Karpas-422 (cell line): Measurements from ENCODE around the gene CGNL1. TPM values are rescaled to one million over a fixed set of nuclear protein-coding genes. Genes with fewer than 3 reads are reported as not detected.

Experiments used
- DNase-seq: peaks from one replicate; pipeline ENCODE4 v3.0.0-alpha.2; 2015
- H2AFZ ChIP-seq: fragments of 200-600 bp; sonication (generic); 2 replicates; pipeline ENCODE4 v1.6.1; 2014; ENCODE audit warnings: antibody characterized with exemption, low read length, mixed read lengths
- H3K27ac ChIP-seq: fragments of 200-600 bp; sonication (generic); 2 replicates; pipeline ENCODE4 v1.5.1; 2014; ENCODE audit warnings: mild to moderate bottlenecking, low read length, moderate library complexity
- H3K27me3 ChIP-seq: fragments of 200-600 bp; sonication (generic); 2 replicates; pipeline ENCODE4 v1.6.1; 2014; ENCODE audit warnings: low read length, mixed read lengths
- H3K36me3 ChIP-seq: fragments of 200-600 bp; sonication (generic); 2 replicates; pipeline ENCODE4 v1.6.1; 2014; ENCODE audit warnings: low read length, mixed read lengths; ENCODE audit not compliant: insufficient read depth
- H3K4me1 ChIP-seq: fragments of 200-600 bp; sonication (generic); 2 replicates; pipeline ENCODE4 v1.6.1; 2014; ENCODE audit warnings: mild to moderate bottlenecking, low read length, mixed read lengths
- H3K4me2 ChIP-seq: fragments of 200-600 bp; sonication (generic); 2 replicates; pipeline ENCODE4 v1.6.1; 2014; ENCODE audit warnings: low read length, low read depth, mild to moderate bottlenecking; ENCODE audit not compliant: poor library complexity, severe bottlenecking
- H3K4me3 ChIP-seq: fragments of 200-600 bp; sonication (generic); 2 replicates; pipeline ENCODE4 v1.5.1; 2014; ENCODE audit warnings: mild to moderate bottlenecking, antibody characterized with exemption, low read length, mixed read lengths
- H3K79me2 ChIP-seq: fragments of 200-600 bp; sonication (generic); 2 replicates; pipeline ENCODE4 v1.6.1; 2014; ENCODE audit warnings: mild to moderate bottlenecking, low read length, mixed read lengths
- H3K9ac ChIP-seq: fragments of 200-600 bp; sonication (generic); 2 replicates; pipeline ENCODE4 v1.6.0; 2014; ENCODE audit warnings: low read length
- H3K9me2 ChIP-seq: fragments of 200-600 bp; sonication (generic), shearing (Covaris generic); replicated peaks from 2 replicates; pipeline ENCODE4 v1.6.0; 2014; ENCODE audit warnings: mild to moderate bottlenecking, low read length, moderate library complexity; ENCODE audit not compliant: insufficient read depth
- H3K9me3 ChIP-seq: fragments of 300-700, 200-600 bp; sonication (generic); 2 replicates; pipeline ENCODE4 v1.6.1; 2014; ENCODE audit warnings: low read length, mixed read lengths
- H4K20me1 ChIP-seq: fragments of 200-600 bp; sonication (generic); 2 replicates; pipeline ENCODE4 v1.6.1; 2014; ENCODE audit warnings: mild to moderate bottlenecking, antibody characterized with exemption, low read length, low read depth; ENCODE audit not compliant: insufficient read depth
- total RNA-seq: library from RNA; depleted of rRNA; stranded (reverse); fragments of >200 nt; shearing (Covaris generic); gene quantifications from 2 replicates; pipeline ENCODE4 v1.2.3, GENCODE V29; 2014; ENCODE audit warnings: low replicate concordance

The CGNL1 gene
- total RNA-seq, 1 experiment from 2014 or later: not detected

DNA sequence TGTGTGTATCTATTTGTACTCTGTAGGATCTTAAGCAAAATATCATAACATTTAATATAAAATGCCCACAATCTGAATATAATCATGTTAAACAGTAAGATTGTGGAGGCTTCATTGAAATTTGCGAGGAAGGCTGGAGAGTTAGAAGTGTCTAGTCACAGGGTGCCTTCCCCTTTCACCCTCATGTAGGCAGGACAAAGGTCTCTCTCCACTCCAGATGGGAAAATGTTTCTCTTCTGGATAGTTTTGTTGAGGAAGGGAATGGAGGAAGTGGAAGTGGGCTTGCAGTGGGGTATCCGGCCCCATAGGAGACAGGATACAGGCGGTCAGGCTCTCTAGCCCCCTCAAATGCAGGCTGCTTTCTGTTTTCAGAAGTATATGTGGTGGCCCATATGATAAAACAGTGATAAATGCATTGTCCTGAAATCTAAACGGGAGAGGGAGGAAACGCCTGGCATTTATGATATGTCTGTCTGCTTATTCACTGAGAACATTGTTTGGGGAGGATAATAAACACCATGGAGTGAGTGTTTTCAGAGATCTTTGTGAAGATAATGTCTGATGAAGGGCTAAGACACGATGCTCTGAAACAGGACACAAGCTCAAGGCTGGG is 202.1 kb downstream of the CGNL1 start:
- Histone ChIP-seq H3K9ac (no peak overlapping the region), H4K20me1 (no peaks in the 10 kb centered on the region), H3K9me3 (no peaks in the 10 kb centered on the region), H3K27ac (no peak overlapping the region), H3K9me2 (no peaks in the 10 kb centered on the region), H3K79me2 (no peaks in the 10 kb centered on the region), H3K36me3 (no peaks in the 10 kb centered on the region), H3K27me3 (0 out of 2 replicates have a peak, but pooled peaks cover 2% of the 10 kb centered on the region), H2AFZ (no peak overlapping the region), H3K4me3 (no peak overlapping the region), H3K4me2 (no peak overlapping the region), H3K4me1 (no peaks in the 10 kb centered on the region)
- no peak for DNase-seq

DNA sequence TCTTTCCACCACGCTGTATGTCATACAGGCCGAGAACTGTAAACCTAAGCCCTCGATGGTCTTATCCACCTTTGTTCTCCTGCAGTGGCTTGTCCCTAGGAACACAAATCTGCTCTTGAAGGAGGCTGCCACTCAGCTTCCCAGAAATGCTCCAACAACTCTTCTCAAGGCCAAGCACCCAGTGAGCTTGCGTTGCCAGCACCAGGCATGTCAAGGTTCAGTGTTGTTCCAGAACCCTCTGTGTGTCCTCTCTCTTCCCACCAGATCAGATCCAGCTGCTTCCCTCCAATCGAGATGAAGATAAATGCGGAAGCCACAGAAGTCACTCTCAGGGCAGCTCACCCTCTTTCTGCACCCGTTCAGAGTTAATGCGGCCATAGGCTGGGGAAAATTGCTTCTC is 204.1 kb downstream of the CGNL1 start:
- 0 out of 2 replicates have a peak, but pooled peaks cover 2% of the 10 kb centered on the region for H3K27me3 ChIP-seq
- H3K4me1 ChIP-seq: no peaks in the 10 kb centered on the region
- H3K79me2 ChIP-seq: no peaks in the 10 kb centered on the region
- H3K9me3 ChIP-seq: no peaks in the 10 kb centered on the region
- DNase-seq: no peak
- no peak overlapping the region for H3K27ac ChIP-seq
- H3K36me3 ChIP-seq: no peaks in the 10 kb centered on the region
- no peak overlapping the region for H3K4me3 ChIP-seq
- H4K20me1 ChIP-seq: no peaks in the 10 kb centered on the region
- no peaks in the 10 kb centered on the region for H3K9me2 ChIP-seq
- no peak overlapping the region for H2AFZ ChIP-seq
- no peak overlapping the region for H3K9ac ChIP-seq
- no peak overlapping the region for H3K4me2 ChIP-seq

DNA sequence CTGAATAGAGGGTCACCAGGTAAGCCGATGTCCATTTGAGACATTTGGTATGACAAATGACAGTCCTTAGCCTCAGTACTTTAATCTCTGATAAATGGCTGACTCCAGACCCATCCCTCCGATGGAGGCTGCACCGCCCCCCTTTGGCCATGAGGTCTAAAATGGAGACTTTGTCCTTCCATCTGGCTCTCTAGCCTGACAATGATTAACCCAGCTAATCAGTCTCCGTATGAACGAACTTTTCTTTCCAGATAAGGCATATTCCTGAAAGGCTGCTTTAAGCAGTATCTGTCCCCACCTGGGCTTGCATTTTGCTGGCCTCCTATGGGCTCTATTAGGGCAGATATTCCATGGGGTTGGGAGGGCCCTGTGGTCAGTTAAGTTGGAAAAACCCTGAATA is 204.6 kb downstream of the CGNL1 start:
- no peaks in the 10 kb centered on the region for H3K9me2 ChIP-seq
- DNase-seq: no peak
- H3K4me1 ChIP-seq: no peaks in the 10 kb centered on the region
- no peak overlapping the region for H3K9ac ChIP-seq
- H4K20me1 ChIP-seq: no peaks in the 10 kb centered on the region
- no peaks in the 10 kb centered on the region for H3K36me3 ChIP-seq
- H3K27ac ChIP-seq: no peak overlapping the region
- H3K79me2 ChIP-seq: no peaks in the 10 kb centered on the region
- no peak overlapping the region for H3K4me2 ChIP-seq
- no peaks in the 10 kb centered on the region for H3K9me3 ChIP-seq
- 0 out of 2 replicates have a peak, but pooled peaks cover 2% of the 10 kb centered on the region for H3K27me3 ChIP-seq
- H2AFZ ChIP-seq: no peak overlapping the region
- H3K4me3 ChIP-seq: no peak overlapping the region

DNA sequence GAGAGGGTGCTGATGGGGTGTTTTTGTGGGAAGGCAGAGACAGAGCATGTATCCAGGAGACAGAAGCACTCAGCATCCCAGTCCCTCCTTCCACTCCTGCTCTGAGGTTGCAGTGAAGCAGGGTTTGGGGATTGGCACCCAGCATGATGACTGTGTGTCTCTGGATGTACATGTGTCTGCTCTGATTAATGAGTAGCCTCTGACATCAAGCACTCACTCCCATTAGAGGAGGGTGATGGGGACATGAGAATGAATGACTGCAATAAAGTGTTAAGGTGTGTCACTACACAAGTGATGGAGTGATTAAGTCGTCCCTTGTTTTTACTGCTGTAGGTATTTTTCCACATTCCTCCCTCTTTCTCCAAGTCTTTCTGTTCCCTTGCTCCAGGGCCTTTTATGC is 205.8 kb downstream of the CGNL1 start:
- no peaks in the 10 kb centered on the region for H3K4me1 ChIP-seq
- no peak overlapping the region for H3K27ac ChIP-seq
- no peaks in the 10 kb centered on the region for H3K9me2 ChIP-seq
- H3K4me2 ChIP-seq: no peak overlapping the region
- no peak for DNase-seq
- H4K20me1 ChIP-seq: no peaks in the 10 kb centered on the region
- no peak overlapping the region for H3K9ac ChIP-seq
- H3K27me3 ChIP-seq: 0 out of 2 replicates have a peak, but pooled peaks cover 2% of the 10 kb centered on the region
- H3K79me2 ChIP-seq: no peaks in the 10 kb centered on the region
- no peaks in the 10 kb centered on the region for H3K36me3 ChIP-seq
- H3K4me3 ChIP-seq: no peak overlapping the region
- no peak overlapping the region for H2AFZ ChIP-seq
- H3K9me3 ChIP-seq: no peaks in the 10 kb centered on the region

DNA sequence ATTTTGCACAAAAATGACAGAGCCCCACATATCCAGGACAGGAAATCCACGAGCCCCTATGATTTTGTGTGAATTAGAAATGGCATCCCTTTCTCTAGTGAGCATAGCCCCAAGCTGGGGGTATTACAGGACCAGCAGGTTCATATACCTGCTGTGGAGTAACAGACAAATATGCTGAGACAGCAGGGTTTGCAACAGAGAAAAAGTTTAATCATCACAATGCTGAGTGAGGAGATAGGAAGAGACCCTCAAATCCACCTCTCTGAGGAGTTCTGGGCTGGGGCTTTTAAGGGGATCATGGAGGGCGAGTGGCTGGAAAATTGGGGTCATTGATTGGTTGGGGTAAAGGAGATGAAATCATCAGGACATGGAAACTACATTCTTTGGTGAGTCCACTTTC is 207.0 kb downstream of the CGNL1 start:
- H3K79me2 ChIP-seq: no peaks in the 10 kb centered on the region
- H2AFZ ChIP-seq: no peak overlapping the region
- H3K27ac ChIP-seq: no peak overlapping the region
- no peak overlapping the region for H3K4me2 ChIP-seq
- no peaks in the 10 kb centered on the region for H3K9me3 ChIP-seq
- no peaks in the 10 kb centered on the region for H4K20me1 ChIP-seq
- no peak for DNase-seq
- no peaks in the 10 kb centered on the region for H3K9me2 ChIP-seq
- no peak overlapping the region for H3K4me3 ChIP-seq
- no peaks in the 10 kb centered on the region for H3K4me1 ChIP-seq
- no peaks in the 10 kb centered on the region for H3K36me3 ChIP-seq
- no peak overlapping the region for H3K9ac ChIP-seq
- H3K27me3 ChIP-seq: no peaks in the 10 kb centered on the region

DNA sequence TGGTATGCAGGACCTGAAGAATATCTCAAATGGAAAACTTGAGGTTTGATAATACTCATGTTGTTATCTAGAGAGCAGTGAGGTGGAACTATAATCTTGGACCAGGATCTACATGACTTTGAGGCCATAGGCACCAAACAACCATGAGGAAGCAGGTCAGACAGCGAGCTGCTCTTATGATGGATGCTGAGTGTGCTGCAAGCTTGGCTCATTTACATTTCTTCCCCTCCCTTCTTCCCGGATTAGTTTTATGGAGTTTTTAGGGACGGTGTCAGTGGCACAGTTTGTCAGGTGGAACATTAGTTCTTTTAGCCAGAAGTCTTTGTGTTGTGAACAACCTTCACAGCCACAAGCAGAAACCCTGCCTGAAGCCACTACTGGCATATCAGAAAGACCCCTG is 207.4 kb downstream of the CGNL1 start:
- Histone ChIP-seq H3K9ac (no peak overlapping the region), H4K20me1 (no peaks in the 10 kb centered on the region), H3K27me3 (no peaks in the 10 kb centered on the region), H2AFZ (no peak overlapping the region), H3K9me3 (no peaks in the 10 kb centered on the region), H3K4me3 (no peak overlapping the region), H3K4me2 (no peak overlapping the region), H3K4me1 (no peaks in the 10 kb centered on the region), H3K79me2 (no peaks in the 10 kb centered on the region), H3K9me2 (no peaks in the 10 kb centered on the region), H3K36me3 (no peaks in the 10 kb centered on the region), H3K27ac (no peak overlapping the region)
- DNase-seq: no peak

DNA sequence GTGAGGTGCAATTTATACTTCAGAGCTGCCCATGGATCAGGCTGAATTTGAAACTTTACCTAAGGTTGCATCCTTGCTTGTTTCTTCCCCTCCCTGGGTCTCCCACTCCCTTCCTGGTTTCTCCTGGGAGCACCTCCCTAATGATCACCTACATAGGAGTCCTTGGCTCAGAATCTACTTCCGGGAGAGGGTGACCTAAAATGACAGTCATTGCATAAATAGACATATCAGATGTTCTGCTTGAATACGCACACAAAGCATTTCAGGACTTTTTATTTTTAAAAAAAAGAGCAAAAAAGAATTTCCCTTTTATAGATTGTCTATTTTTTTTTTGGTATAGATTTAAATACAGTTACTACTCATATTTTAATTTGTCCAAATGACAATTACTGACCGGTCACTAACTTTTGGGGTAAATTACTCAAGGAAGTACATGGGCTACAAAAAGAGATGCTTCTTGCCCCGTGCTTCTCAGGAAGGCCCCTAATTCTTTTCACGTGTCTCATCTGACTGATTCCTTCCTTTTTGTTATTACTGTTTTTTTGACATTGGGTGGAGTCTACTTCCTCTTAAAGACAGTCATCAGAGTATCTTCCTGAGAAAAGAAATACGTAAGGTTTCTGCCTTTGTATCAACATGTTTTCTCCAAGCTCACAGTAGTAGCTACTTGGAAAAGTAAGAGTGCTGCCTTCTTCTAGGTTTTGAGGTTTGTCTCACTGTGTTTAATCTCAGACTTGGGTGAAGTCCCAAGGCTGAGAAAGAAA is 210.5 kb downstream of the CGNL1 start:
- H2AFZ ChIP-seq: no peak overlapping the region
- DNase-seq: no peak
- no peaks in the 10 kb centered on the region for H3K79me2 ChIP-seq
- H3K27me3 ChIP-seq: no peaks in the 10 kb centered on the region
- no peak overlapping the region for H3K27ac ChIP-seq
- no peak overlapping the region for H3K4me2 ChIP-seq
- H3K4me1 ChIP-seq: no peaks in the 10 kb centered on the region
- H3K36me3 ChIP-seq: no peaks in the 10 kb centered on the region
- no peak overlapping the region for H3K9ac ChIP-seq
- no peak overlapping the region for H3K4me3 ChIP-seq
- H3K9me2 ChIP-seq: no peaks in the 10 kb centered on the region
- no peaks in the 10 kb centered on the region for H4K20me1 ChIP-seq
- no peaks in the 10 kb centered on the region for H3K9me3 ChIP-seq

DNA sequence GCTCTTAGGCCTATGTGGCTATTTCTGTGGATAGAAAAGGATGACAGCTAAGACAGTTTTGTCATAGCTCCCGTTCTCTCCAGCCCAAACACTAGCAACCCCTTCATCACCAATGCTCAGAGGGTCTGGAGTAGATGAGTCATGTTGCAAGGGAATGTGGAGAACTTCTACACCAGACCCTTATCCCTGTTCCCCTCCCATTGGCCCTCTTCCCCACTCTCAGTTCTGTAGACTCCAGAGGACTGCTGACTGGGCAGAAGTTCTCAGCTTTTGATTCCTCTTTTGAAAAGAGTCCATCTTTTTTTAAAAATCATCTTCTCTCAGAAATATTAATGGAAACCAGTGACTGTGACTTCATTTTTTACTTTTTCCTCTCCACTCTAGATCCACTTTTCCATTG is 213.0 kb downstream of the CGNL1 start:
- no peak for DNase-seq
- Histone ChIP-seq H3K9me3 (no peaks in the 10 kb centered on the region), H4K20me1 (no peaks in the 10 kb centered on the region), H3K4me3 (no peak overlapping the region), H3K27ac (no peak overlapping the region), H3K4me2 (no peak overlapping the region), H3K36me3 (no peaks in the 10 kb centered on the region), H3K4me1 (no peaks in the 10 kb centered on the region), H2AFZ (no peak overlapping the region), H3K79me2 (no peaks in the 10 kb centered on the region), H3K27me3 (no peaks in the 10 kb centered on the region), H3K9me2 (no peaks in the 10 kb centered on the region), H3K9ac (no peak overlapping the region)
